Left lung (tissue), 10 donors: Measurements from ENCODE around the gene TMPRSS9. TPM values are rescaled to one million over a fixed set of nuclear protein-coding genes. Genes with fewer than 3 reads are reported as not detected.

Experiments used
- ATAC-seq: fragments of 200-7000 bp; cut with Tn5 transposase; one replicate; pipeline ENCODE4 v1.9.1; 2020; ENCODE audit warnings: moderate library complexity
- DNase-seq, 4 donors: peaks; one replicate each; pipeline ENCODE4 v3.0.0-alpha.2; 2013 to 2020
- H3K27ac ChIP-seq, 2 donors: fragments of 200-600 bp; sonication (generic) in 1 of 2; one replicate each; pipeline versions ENCODE4 v1.5.0 to v1.8.0; 2020 to 2021
- H3K27me3 ChIP-seq, 2 donors: fragments of 200-600 bp; sonication (generic) in 1 of 2; one replicate each; pipeline versions ENCODE4 v1.5.0 to v1.8.0; 2020 to 2021
- H3K36me3 ChIP-seq, 2 donors: fragments of 200-600 bp; sonication (generic) in 1 of 2; one replicate each; pipeline versions ENCODE4 v1.5.0 to v1.8.0; 2020 to 2021
- H3K4me1 ChIP-seq, 2 donors: fragments of 200-600 bp; one replicate each; pipeline ENCODE4 v1.8.0; 2021
- H3K4me3 ChIP-seq, 2 donors: fragments of 200-600 bp; sonication (generic) in 1 of 2; one replicate each; pipeline versions ENCODE4 v1.5.0 to v1.8.0; 2020 to 2021; ENCODE audit warnings: mild to moderate bottlenecking in 1 of 2
- H3K9me3 ChIP-seq, 2 donors: fragments of 200-600 bp; sonication (generic) in 1 of 2; one replicate each; pipeline versions ENCODE4 v1.5.0 to v1.8.0; 2020 to 2021
- CTCF ChIP-seq, 2 donors: fragments of 200-600 bp; sonication (generic) in 1 of 2; IDR thresholded peaks; one replicate each; pipeline versions ENCODE4 v1.5.0 to v1.8.0; 2021; ENCODE audit warnings: antibody characterized with exemption in 2 of 2
- intact Hi-C, 2 donors: fragments of 100-400 bp; cut with DNase I; formaldehyde crosslinking; loops; one replicate each; pipeline versions ENCODE4 v1.11.2 to v1.14.2; 2022
- polyA plus RNA-seq, 6 donors: library from polyadenylated mRNA; unstranded; fragments of 120-200 nt; gene quantifications; one replicate each; pipeline ENCODE4 v1.2.1, GENCODE V29; 2013; ENCODE audit not compliant: insufficient read length in 6 of 6
- total RNA-seq, 2 donors: library from RNA; stranded (reverse); fragmentation: NEBNext Ultra II Directional; extraction: Animal tissue kit (Norgen Biotek cat#: 25700); gene quantifications; one replicate each; pipeline ENCODE4 v1.2.1, GENCODE V29; 2021
- donor health status: DM: no; HTN: yes; CAD: no.
- donor health status: DM: no; HTN: no; CAD: no.

The TMPRSS9 gene
- total and polyA plus RNA-seq, 8 donors = 0.45 to 1.1 (median 0.49) TPM; not detected in 2

- TF ChIP-seq CTCF (IDR thresholded peaks at IDR 0.05) = no peak
- Histone ChIP-seq H3K27ac (peak overlapping the region in 1 of 2 donors; percentile 86), H3K36me3 (peaks cover 0 to 18% of the 10 kb centered on the region in 2 donors), H3K4me3 (peak overlapping the region; percentile 82 to 85), H3K9me3 (no peaks in the 10 kb centered on the region), H3K27me3 (no peaks in the 10 kb centered on the region), H3K4me1 (peaks cover 15 to 75% of the 10 kb centered on the region in 2 donors)
- intact Hi-C loops = no loop called here
- DNase-seq = no peak
- no peak for ATAC-seq
Observed at GRCh38 chr19:2329149-2329478, 31.0 kb upstream of the TMPRSS9 start.

GRCh38 chr19:2329501-2329916, 30.6 kb upstream of the TMPRSS9 start:
- Histone ChIP-seq H3K9me3 (no peaks in the 10 kb centered on the region), H3K4me1 (peaks cover 15 to 75% of the 10 kb centered on the region in 2 donors), H3K27me3 (no peaks in the 10 kb centered on the region), H3K27ac (no peak overlapping the region), H3K4me3 (peak overlapping the region; percentile 82 to 85), H3K36me3 (peaks cover 0 to 14% of the 10 kb centered on the region in 2 donors)
- no peak for ATAC-seq
- DNase-seq = no peak
- no peak for TF ChIP-seq CTCF (IDR thresholded peaks at IDR 0.05)
- intact Hi-C loops = no loop called here

- Histone ChIP-seq H3K27me3 (no peaks in the 10 kb centered on the region), H3K4me3 (no peak overlapping the region), H3K9me3 (no peaks in the 10 kb centered on the region), H3K4me1 (peaks cover 15 to 74% of the 10 kb centered on the region in 2 donors), H3K36me3 (peaks cover 0 to 7% of the 10 kb centered on the region in 2 donors), H3K27ac (no peak overlapping the region)
- DNase-seq = peak in 1 of 4 donors; percentile 61
- intact Hi-C loops = no loop called here
- no peak for ATAC-seq
- no peak for TF ChIP-seq CTCF (IDR thresholded peaks at IDR 0.05)
Observed at GRCh38 chr19:2330255-2330631, 29.8 kb upstream of the TMPRSS9 start.

- intact Hi-C loops = no loop called here
- no peak for TF ChIP-seq CTCF (IDR thresholded peaks at IDR 0.05)
- no peaks in the 10 kb centered on the region for H3K27me3 ChIP-seq
- H3K9me3 ChIP-seq = no peaks in the 10 kb centered on the region
- H3K4me1 ChIP-seq = peaks cover 15 to 69% of the 10 kb centered on the region in 2 donors
- ATAC-seq = no peak
- no peak overlapping the region for H3K4me3 ChIP-seq
- no peak overlapping the region for H3K27ac ChIP-seq
- H3K36me3 ChIP-seq = peaks cover 0 to 2% of the 10 kb centered on the region in 2 donors
- peak in 1 of 4 donors; percentile 36 for DNase-seq
Observed at GRCh38 chr19:2330632-2331284, 29.3 kb upstream of the TMPRSS9 start.

GRCh38 chr19:2331601-2332246, 28.3 kb upstream of the TMPRSS9 start:
- H3K4me3 ChIP-seq = no peak overlapping the region

More at GRCh38 chr19:2331601-2332246, 28.3 kb upstream of the TMPRSS9 start:
- Histone ChIP-seq H3K36me3 (no peaks in the 10 kb centered on the region), H3K27ac (no peak overlapping the region), H3K27me3 (no peaks in the 10 kb centered on the region), H3K4me1 (peaks cover 15 to 62% of the 10 kb centered on the region in 2 donors), H3K9me3 (no peaks in the 10 kb centered on the region)
- ATAC-seq = no peak
- intact Hi-C loops = no loop called here
- no peak for TF ChIP-seq CTCF (IDR thresholded peaks at IDR 0.05)
- no peak for DNase-seq
